Measurements from ENCODE around the gene NAP1L4.

NAP1L4 gene

DNA sequence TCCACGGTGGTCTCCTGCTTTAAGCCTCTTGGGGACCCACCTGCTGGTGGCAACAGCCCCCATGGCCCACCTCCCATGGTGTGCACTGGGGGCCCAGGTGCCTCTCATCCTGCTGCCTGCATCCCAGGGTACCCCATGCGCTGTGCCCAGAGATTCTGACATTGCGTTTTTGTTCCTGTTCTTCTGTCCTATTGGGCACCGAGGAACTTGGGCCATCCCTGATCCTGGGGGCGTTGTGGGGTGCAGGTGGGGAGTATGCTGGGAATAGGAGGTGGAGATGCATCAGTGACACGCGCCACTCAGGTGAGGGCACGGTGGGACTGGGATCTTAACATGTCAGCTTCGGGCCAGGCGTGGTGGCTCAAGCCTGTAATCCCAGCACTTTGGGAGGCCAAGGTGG is 12.4 kb upstream of the NAP1L4 start:
- no peak for TF ChIP-seq POLR2A (IDR thresholded peaks at IDR 0.05; ENCODE audit: low read depth, low read length)
- FAIRE-seq (no peak), DNase-seq (ENCODE audit: insufficient read length, low spot score) (no peak)

DNA sequence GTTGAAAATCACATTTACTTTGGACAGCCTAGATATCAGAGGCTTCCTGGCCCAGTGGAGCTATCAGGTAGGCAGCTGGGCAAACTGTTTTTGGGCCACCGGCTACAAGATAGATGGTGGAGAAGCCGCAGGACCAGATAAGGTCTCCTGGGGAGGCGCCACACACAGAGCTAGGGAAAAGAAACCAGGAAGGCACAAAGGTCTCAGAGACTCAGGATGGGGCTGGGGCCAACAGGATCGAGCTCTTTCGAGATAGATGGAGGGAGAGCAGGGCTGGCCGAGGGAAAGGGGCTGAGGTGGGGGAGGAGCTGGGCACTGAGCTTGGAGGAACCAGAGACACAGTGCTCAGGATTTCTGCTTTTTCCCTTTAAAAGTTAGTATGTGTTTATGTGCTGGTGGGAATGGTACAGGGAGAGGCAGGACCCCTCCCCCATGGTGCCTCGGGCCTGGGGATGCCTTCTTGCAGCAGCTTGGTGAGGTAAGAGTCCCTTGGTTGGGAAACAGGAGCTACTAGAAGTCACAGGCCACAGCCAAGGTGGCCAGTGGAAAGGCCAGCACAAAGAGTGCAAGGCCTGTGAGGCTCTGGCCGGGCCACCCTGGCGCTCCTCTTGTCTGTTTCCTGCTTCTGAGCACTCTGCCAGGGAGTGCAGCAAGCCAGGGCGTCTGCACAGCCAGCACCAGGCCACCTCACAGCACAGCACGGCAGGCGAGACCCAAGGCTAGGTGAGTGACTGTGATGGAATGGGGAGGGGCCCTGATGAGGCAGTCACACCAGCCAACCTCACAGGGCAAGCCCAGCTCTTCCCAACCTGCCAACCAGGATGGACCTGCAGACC is 11.5 kb upstream of the NAP1L4 start:
- DNase-seq (ENCODE audit: insufficient read length, low spot score) (no peak), FAIRE-seq (no peak)
- TF ChIP-seq POLR2A (IDR thresholded peaks at IDR 0.05; ENCODE audit: low read depth, low read length): no peak

- no peak for FAIRE-seq
- no peak for TF ChIP-seq POLR2A (IDR thresholded peaks at IDR 0.05; ENCODE audit: low read depth, low read length)
- no peak for DNase-seq (ENCODE audit: insufficient read length, low spot score)
Measured at GRCh38 chr11:3002871-3003270, 10.7 kb upstream of the NAP1L4 start.

- no peak for TF ChIP-seq POLR2A (IDR thresholded peaks at IDR 0.05; ENCODE audit: low read depth, low read length)
- FAIRE-seq (no peak), DNase-seq (ENCODE audit: insufficient read length, low spot score) (no peak)
Measured at GRCh38 chr11:3002351-3002861, 10.3 kb upstream of the NAP1L4 start.

DNA sequence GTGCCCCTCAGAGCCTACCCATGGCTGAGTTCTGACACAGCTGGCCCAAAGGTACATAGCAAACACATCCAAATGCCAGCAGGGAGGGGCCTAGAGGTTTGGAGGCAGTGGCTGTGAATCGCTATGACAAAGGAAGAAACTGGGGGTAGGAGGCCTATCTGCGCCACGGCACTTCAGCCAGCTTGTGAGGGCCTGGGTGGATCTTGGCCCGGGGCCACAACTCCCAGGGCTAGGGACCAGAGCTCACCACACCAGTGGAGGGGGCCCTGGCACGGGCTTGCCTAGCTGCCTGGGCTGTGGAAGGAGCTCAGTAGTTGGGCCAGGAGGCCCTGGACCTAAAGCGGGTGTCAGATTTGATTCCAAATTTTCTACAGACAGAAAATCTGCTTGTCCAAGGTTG is 9.4 kb upstream of the NAP1L4 start:
- FAIRE-seq (no peak), DNase-seq (ENCODE audit: insufficient read length, low spot score) (no peak)
- TF ChIP-seq POLR2A (IDR thresholded peaks at IDR 0.05; ENCODE audit: low read depth, low read length): no peak

DNA sequence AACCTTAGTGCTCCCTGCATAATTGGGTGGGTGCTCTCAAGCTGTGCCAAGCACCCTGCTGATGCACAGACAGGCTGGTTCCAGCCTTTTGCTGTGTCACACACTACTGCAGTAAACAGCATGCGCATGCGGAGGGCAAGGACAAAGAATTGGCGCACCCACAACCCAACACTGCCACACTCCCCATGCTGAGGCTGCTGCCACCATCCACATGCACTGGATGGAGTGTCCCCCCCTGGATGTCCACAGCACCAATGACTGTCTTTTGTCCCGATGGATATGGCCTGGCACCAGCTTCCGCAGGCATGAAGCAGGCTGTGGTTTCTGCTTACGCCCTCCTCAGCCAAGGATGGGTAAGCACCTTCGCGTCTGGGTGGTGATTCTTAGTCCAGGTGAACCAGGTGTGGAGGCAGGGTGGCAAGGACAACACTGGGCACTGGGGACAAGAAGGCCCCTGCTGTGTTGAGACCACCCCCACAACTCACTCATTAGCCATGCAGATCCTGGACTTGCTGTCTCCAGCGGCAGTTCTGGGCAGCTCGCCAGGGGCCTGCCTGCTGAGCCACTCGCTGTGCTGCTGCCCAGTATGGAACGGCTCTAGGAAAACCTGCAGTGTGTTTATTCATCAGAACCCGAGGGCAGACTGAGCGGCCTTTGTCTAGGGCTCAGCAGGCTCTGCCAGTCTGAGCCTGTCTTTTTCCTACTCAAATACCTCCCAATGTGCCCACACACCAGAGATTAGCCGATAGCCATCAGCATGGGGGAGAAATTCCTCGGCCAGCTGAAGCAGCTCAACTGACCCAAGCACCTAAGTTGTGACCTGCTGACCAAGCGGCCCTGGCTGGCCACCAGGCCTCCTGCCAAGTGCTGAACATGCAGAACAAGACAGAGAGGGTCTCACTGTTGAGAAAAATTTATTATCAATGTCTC is 8.2 kb upstream of the NAP1L4 start:
- FAIRE-seq: peak; percentile 6
- 0 out of 2 replicates have a peak, but pooled peaks have one; percentile 4 for TF ChIP-seq POLR2A (IDR thresholded peaks at IDR 0.05; ENCODE audit: low read depth, low read length)
- DNase-seq (ENCODE audit: insufficient read length, low spot score): peak; percentile 83

- DNase-seq (ENCODE audit: insufficient read length, low spot score) (no peak), FAIRE-seq (no peak)
- no peak for TF ChIP-seq POLR2A (IDR thresholded peaks at IDR 0.05; ENCODE audit: low read depth, low read length)
Measured at GRCh38 chr11:2999464-2999998, 7.4 kb upstream of the NAP1L4 start.

GRCh38 chr11:2998073-2998850 is 6.1 kb upstream of the NAP1L4 start:
- FAIRE-seq (no peak), DNase-seq (ENCODE audit: insufficient read length, low spot score) (no peak)
- no peak for TF ChIP-seq POLR2A (IDR thresholded peaks at IDR 0.05; ENCODE audit: low read depth, low read length)

GRCh38 chr11:2997406-2997805 is 5.3 kb upstream of the NAP1L4 start:
- DNase-seq (ENCODE audit: insufficient read length, low spot score) (no peak), FAIRE-seq (no peak)
- TF ChIP-seq POLR2A (IDR thresholded peaks at IDR 0.05; ENCODE audit: low read depth, low read length): no peak

DNA sequence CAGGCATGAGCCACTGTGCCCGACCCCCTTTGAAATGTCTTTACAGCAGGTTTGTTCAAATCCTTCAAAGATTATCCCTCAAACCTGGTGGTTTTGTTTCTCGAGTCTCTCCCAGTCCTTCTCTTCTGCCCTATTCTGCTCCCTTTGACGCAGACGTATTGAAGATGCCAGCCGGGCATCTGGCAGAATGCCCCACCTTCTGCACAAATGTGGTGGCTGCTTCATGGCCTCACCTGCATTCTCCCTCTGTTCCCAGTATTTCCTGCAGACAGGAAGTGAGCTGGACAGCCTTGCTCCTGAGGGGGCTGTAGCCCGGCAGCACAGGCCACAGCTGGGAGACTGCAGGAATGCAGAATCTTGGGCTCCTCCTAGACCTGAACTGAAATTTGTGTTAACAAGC is 4.8 kb upstream of the NAP1L4 start:
- DNase-seq (ENCODE audit: insufficient read length, low spot score): no peak
- TF ChIP-seq POLR2A (IDR thresholded peaks at IDR 0.05; ENCODE audit: low read depth, low read length): no peak
- no peak for FAIRE-seq

DNA sequence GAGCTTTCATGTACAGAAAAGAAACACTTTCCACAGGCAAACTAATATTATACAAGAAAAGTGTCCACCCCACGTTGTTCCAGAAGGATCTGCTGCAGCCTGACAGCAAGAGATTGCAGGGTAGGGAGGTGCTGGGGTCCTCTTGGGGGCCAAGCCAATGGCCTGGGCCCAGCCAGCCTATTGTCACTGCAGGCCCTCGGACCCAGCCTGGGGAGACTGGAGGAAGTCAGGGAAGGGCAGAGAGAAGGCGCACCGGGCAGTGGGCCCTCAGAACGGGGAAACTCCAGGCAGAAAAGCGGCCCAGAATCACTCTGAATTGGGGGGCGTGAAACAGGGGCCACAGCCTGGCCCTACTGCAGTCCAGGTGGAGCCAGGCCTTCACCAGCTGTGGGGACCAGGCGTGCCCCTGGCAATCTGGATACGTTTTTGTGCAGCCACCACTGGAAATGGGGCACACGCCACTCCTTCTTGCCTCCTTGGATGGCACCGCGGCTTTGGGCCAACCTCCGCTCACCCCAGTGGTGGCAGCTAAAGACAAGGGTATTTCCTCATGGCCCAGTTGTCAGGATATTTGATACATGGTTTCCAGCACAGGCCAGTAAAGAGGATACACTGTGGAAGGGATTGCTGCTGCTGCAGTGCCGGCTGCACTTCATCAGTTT is 3.9 kb upstream of the NAP1L4 start:
- TF ChIP-seq POLR2A (IDR thresholded peaks at IDR 0.05; ENCODE audit: low read depth, low read length): no peak
- DNase-seq (ENCODE audit: insufficient read length, low spot score) (no peak), FAIRE-seq (no peak)

- TF ChIP-seq POLR2A (IDR thresholded peaks at IDR 0.05; ENCODE audit: low read depth, low read length): no peak
- FAIRE-seq (no peak), DNase-seq (ENCODE audit: insufficient read length, low spot score) (no peak)
Measured at GRCh38 chr11:2995031-2995561, 3.0 kb upstream of the NAP1L4 start.

- no peak for FAIRE-seq
- no peak for TF ChIP-seq POLR2A (IDR thresholded peaks at IDR 0.05; ENCODE audit: low read depth, low read length)
- no peak for DNase-seq (ENCODE audit: insufficient read length, low spot score)
Measured at GRCh38 chr11:2994336-2994730, 2.2 kb upstream of the NAP1L4 start.
